ENCODE measurements around the gene GSTM3.

Gene GSTM3

GRCh38 chr1:109740615-109741373 lies at the start of gene GSTM3:
GSTM3 (minus strand) TSS chr1:109741038; CDS start chr1:109740287, 751 bp downstream.
- no peak for DNase-seq (ENCODE audit: low read depth)

GRCh38 chr1:109790329-109790728 lies 49.5 kb upstream of the GSTM3 start:
- DNase-seq (ENCODE audit: low read depth) = no peak

- DNase-seq (ENCODE audit: low read depth) = no peak
Measured at GRCh38 chr1:109789551-109790180, 48.8 kb upstream of the GSTM3 start.

- DNase-seq (ENCODE audit: low read depth) = no peak
Measured at GRCh38 chr1:109788695-109789521, 48.1 kb upstream of the GSTM3 start.

GRCh38 chr1:109787845-109788601 lies 47.2 kb upstream of the GSTM3 start:
- DNase-seq (ENCODE audit: low read depth) = no peak

- no peak for DNase-seq (ENCODE audit: low read depth)
Measured at GRCh38 chr1:109787211-109787844, 46.5 kb upstream of the GSTM3 start.

GRCh38 chr1:109786531-109787021 lies 45.7 kb upstream of the GSTM3 start:
- DNase-seq (ENCODE audit: low read depth) = no peak

- no peak for DNase-seq (ENCODE audit: low read depth)
Measured at GRCh38 chr1:109786112-109786480, 45.3 kb upstream of the GSTM3 start.

GRCh38 chr1:109785446-109786111 lies 44.7 kb upstream of the GSTM3 start:
- no peak for DNase-seq (ENCODE audit: low read depth)

GRCh38 chr1:109784551-109785252 lies 43.9 kb upstream of the GSTM3 start:
- DNase-seq (ENCODE audit: low read depth) = no peak

- peak; percentile 42 for DNase-seq (ENCODE audit: low read depth)
Measured at GRCh38 chr1:109783436-109783835, 42.6 kb upstream of the GSTM3 start.

GRCh38 chr1:109782927-109783326 lies 42.1 kb upstream of the GSTM3 start:
- DNase-seq (ENCODE audit: low read depth) = no peak

GRCh38 chr1:109782514-109782913 lies 41.7 kb upstream of the GSTM3 start:
- no peak for DNase-seq (ENCODE audit: low read depth)

GRCh38 chr1:109781806-109782205 lies 41.0 kb upstream of the GSTM3 start:
- DNase-seq (ENCODE audit: low read depth) = no peak

GRCh38 chr1:109780982-109781381 lies 40.1 kb upstream of the GSTM3 start:
- DNase-seq (ENCODE audit: low read depth) = no peak

GRCh38 chr1:109777980-109778625 lies 37.3 kb upstream of the GSTM3 start:
- no peak for DNase-seq (ENCODE audit: low read depth)

- no peak for DNase-seq (ENCODE audit: low read depth)
Measured at GRCh38 chr1:109777436-109777835, 36.6 kb upstream of the GSTM3 start.

GRCh38 chr1:109776911-109777310 lies 36.1 kb upstream of the GSTM3 start:
- DNase-seq (ENCODE audit: low read depth) = peak; percentile 63

- DNase-seq (ENCODE audit: low read depth) = no peak
Measured at GRCh38 chr1:109776206-109776835, 35.5 kb upstream of the GSTM3 start.
